GM19438 (cell line): Measurements from ENCODE around the gene CNGA1.
"Not testable (repeated sequence)": the region's sequence is repeated elsewhere in the genome, so short reads cannot be mapped to it uniquely, and the experiment has no call there.

Experiments used
- ATAC-seq: cut with Tn5 transposase; IDR thresholded peaks from one replicate; pipeline ENCODE4 v1.9.1; 2021; ENCODE audit warnings: low read depth; ENCODE audit not compliant: unreplicated experiment

The CNGA1 gene

GRCh38 chr4:47974566-47974965 is 41.9 kb downstream of the CNGA1 start:
- no peak for ATAC-seq

DNA sequence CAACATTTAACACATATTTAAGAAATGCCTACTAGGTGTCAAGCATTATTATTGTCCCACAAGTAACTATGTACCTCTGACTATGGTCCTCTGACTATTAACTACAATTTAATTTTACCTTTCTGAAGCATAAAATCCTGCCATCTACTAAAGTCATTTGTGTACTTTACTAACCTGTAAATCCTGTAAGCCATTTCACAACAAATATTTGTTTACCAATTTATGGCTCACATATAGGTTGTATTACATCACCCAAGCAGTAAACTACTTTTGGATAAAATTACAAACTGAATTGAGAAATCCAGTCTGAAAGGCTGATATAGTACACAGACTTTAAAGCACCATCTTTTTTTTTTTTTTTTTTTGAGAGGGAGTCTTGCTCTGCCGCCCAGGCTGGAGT is 43.8 kb downstream of the CNGA1 start:
- ATAC-seq = no peak

GRCh38 chr4:47972181-47972580 is 44.3 kb downstream of the CNGA1 start:
- no peak for ATAC-seq

GRCh38 chr4:47968847-47969246 is 47.6 kb downstream of the CNGA1 start:
- ATAC-seq = no peak

- ATAC-seq = no peak
Measured at GRCh38 chr4:47954677-47955076, 61.8 kb downstream of the CNGA1 start.

DNA sequence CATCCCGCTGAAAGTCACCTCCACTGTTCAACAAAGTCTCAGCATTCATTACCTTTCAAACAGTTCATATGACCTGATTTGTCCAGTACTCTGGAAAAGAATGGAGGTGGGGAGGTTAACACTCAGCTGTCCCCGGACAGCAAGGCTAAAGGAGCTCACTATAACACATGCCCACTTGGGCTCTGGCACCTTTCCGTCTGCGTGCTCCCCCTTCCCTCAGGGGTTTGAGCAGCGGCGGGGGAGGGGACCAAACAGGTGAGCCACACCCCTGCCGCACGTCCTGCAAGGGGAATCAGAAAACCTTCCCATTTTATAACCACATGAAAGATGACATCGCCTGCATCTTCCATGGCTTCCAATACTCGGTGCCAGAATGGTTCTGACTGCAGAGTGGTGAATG is 62.2 kb downstream of the CNGA1 start:
- ATAC-seq = no peak

GRCh38 chr4:47945930-47946726 is 70.4 kb downstream of the CNGA1 start:
- ATAC-seq = no peak

- no peak for ATAC-seq
Measured at GRCh38 chr4:47942081-47942819, 74.2 kb downstream of the CNGA1 start.

DNA sequence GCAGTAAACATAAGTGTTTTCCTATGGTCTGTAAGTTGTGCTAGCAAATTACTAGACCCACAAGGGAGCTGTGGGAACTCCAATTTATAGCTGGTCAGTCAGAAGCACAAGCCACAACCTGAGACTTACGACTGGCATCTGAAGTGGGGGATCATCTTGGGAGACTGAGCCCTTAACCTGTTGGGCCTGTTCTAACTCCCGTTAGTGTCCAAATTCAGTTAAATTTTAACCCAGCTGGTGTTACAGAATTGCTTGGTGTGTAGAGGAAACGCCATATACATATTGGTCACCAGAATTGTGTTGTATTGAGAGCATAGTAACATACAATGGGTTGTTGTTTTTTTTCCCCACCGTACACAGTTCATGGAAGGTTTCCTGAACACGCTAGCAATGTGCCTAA is 77.0 kb downstream of the CNGA1 start:
- no peak for ATAC-seq

- ATAC-seq = no peak
Measured at GRCh38 chr4:47936336-47936735, 80.1 kb downstream of the CNGA1 start.

DNA sequence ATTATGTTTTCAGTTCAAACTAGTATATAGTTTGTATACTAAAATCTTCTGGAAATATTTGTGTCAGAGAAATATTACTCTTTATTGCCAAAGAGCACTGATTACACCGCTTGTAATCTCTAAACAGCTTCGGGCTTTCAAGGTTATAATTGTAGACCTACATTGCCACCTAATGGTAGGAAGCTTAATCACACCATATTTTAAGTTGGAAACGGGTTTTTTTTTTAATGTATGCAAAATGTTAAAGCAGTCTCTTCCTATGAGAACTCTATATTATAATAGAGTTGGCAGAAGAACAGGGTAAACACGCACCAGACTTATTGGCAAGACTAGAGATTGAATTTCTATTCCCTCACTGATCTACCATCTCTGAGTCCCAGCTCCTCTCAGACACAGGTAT is 82.6 kb downstream of the CNGA1 start:
- no peak for ATAC-seq

- no peak for ATAC-seq
Measured at GRCh38 chr4:47930971-47931804, 85.3 kb downstream of the CNGA1 start.

DNA sequence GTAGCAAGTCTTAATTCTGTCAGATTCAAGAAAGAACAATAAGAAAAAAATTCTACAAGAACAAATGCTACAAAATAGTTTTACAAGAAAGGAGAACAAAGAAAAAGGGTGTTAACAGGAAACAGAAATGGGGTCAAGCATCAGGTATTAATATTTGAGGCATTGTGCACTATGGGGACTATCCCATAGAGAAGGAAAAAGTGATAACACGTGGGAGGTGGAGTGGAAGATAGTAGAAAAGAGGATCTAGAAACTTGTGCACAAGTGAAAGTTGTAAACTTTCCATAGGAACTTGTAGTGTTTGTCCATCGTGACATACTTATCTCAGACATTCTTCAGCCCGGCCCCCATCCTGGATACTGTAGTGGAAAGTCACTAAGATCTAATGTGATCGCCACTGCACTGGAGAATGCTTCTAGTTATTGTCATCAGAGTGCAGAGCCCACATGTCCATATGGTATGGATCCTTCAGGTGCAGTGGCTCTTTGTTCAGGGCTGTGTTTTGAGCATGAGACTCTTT is 86.7 kb downstream of the CNGA1 start:
- no peak for ATAC-seq

- peak; percentile 95 for ATAC-seq
Measured at GRCh38 chr4:47926667-47927258, 89.7 kb downstream of the CNGA1 start.

DNA sequence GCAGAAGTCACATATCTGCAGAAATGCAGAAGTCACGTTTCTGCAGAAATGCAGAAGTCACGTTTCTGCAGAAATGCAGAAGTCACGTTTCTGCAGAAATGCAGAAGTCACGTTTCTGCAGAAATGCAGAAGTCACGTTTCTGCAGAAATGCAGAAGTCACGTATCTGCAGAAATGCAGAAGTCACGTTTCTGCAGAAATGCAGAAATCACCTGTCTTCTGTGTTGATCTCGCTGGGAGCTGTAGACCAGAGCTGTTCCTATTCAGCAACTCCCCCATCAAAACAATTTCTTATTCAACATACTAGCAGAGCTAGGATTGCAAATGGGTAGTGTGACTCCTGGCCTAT is 93.2 kb downstream of the CNGA1 start:
- not testable (repeated sequence) for ATAC-seq

- ATAC-seq = not testable (repeated sequence)
Measured at GRCh38 chr4:47922436-47923260, 93.8 kb downstream of the CNGA1 start.

DNA sequence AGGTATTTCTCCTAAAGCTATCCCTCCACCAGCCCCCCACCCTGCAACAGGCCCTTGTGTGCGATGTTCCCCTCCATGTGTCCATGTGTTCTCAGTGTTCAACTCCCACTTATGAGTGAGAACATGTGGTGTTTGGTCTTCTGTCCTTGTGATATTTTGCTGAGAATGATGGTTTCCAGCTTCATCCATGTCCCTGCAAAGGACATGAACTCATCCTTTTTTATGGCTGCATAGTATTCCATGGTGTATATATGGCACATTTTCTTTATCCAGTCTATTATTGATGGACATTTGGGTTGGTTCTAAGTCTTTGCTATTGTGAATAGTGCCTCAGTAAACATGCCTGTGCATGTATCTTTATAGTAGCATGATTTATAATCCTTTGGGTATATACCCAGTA is 99.3 kb downstream of the CNGA1 start:
- not testable (repeated sequence) for ATAC-seq

DNA sequence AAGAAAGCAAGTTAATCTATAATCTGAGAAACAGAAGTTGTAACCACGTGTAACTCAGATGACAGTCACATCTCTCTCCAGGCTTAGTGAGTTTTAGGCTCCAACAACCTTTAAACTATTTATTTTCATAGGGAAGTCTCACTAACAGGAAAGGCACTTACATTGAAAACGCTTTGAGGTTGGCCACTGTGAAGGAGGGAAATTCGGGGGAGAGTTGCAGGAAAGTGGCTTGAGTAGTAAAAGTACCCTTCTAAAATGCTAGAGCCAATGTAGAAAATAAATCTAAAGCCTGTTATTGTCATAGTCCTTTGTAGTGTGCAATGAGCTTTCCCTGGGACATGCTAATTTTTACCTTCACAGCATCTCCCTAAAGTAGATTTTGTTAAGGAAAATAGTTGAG is 101.1 kb downstream of the CNGA1 start:
- no peak for ATAC-seq

DNA sequence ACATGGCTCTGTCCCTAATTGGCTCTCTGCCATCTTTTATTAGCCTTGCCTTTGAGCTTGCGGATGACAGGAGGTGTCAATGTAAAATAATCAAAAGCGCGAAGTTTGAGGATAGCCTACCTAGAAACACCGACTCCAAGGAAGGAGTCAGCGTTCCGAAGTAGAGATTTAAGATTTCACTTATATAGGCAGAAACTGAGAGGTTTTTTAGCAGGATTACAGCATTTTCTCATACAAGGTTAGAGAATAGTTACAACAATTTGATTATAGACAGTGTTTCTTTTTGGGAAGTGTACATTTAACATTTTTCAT is 101.6 kb downstream of the CNGA1 start:
- ATAC-seq = peak; percentile 15
